Astrocyte of the spinal cord (primary cell): ENCODE results near the gene CCNA2.

Source experiments
- DNase-seq: peaks from one replicate; pipeline ENCODE4 v3.0.0; 2011; ENCODE audit warnings: low read depth, low spot score
- H3K4me3 ChIP-seq: 2 replicates; pipeline ENCODE4 v1.5.1; 2011; ENCODE audit warnings: low read depth, mild to moderate bottlenecking, low read length, moderate library complexity
- in situ Hi-C: cut with HindIII; loops from 2 replicates; pipeline ENCODE4 v1.10.0; 2017; ENCODE audit warnings: low sequenced_read_pairs
- TF ChIP-seq, protein P1 (sequence below): IDR thresholded peaks from 2 replicates; pipeline ENCODE4 v1.5.1; 2012; ENCODE audit warnings: low read depth, mild to moderate bottlenecking, low read length, inconsistent platforms

Gene CCNA2

DNA sequence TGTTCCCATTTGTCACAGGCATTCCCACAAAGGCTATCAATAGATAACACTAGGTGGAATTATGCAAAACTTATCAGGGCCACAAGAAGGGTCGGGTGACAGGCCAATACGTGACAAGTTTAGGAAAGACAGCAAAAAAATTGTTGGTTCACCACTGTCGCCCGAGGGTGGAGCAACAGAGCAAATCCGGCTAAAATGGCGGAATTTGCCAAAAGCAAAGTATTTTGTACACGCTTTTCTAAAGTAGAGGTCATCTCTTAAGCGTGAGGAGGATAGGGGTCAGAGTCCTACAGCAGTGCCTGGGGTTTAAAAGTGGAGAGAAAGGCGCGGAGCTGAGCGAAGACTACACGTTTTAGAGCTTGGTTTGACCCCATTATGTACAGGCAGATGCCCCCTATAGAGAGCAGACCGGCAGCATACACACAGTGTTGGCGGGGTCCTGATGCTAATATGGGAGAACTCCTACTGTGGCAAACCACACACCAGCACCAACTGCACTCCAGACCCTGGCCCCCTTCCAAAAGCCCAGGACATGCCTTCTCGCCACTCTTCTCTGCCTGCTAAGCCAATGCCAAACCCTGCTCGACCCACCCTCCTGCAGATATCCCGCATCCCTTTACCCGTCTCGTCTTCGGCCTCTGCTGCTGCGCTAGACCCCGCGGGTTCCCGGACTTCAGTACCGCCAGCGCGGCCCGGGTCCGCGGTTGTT lies 733 bp downstream of the CCNA2 start:
- peak overlapping the region; percentile 88 for H3K4me3 ChIP-seq
- peak; percentile 41 for DNase-seq
- in situ Hi-C loops: no loop called here
- TF ChIP-seq, protein P1, sequence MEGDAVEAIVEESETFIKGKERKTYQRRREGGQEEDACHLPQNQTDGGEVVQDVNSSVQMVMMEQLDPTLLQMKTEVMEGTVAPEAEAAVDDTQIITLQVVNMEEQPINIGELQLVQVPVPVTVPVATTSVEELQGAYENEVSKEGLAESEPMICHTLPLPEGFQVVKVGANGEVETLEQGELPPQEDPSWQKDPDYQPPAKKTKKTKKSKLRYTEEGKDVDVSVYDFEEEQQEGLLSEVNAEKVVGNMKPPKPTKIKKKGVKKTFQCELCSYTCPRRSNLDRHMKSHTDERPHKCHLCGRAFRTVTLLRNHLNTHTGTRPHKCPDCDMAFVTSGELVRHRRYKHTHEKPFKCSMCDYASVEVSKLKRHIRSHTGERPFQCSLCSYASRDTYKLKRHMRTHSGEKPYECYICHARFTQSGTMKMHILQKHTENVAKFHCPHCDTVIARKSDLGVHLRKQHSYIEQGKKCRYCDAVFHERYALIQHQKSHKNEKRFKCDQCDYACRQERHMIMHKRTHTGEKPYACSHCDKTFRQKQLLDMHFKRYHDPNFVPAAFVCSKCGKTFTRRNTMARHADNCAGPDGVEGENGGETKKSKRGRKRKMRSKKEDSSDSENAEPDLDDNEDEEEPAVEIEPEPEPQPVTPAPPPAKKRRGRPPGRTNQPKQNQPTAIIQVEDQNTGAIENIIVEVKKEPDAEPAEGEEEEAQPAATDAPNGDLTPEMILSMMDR: no peak

DNA sequence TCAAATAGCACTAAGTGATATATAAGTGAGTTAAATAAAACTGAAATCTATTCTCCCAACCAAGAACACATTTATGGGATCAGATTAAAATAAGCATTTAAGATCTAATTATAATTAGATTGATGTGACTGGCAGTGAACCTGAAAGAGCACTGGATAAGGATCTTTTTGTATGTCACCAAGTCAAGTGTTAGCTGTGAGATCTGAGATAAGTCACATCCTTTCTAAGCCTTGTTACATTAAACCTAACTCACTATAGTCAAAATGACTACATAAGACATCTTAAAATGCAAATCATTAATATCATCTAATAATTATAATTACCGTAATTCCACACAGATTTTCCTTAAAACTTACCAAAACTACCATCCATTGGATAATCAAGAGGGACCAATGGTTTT lies 1.6 kb downstream of the CCNA2 start:
- H3K4me3 ChIP-seq: peak overlapping the region; percentile 88
- DNase-seq: no peak
- TF ChIP-seq, protein P1: no peak
- in situ Hi-C loops: no loop called here

DNA sequence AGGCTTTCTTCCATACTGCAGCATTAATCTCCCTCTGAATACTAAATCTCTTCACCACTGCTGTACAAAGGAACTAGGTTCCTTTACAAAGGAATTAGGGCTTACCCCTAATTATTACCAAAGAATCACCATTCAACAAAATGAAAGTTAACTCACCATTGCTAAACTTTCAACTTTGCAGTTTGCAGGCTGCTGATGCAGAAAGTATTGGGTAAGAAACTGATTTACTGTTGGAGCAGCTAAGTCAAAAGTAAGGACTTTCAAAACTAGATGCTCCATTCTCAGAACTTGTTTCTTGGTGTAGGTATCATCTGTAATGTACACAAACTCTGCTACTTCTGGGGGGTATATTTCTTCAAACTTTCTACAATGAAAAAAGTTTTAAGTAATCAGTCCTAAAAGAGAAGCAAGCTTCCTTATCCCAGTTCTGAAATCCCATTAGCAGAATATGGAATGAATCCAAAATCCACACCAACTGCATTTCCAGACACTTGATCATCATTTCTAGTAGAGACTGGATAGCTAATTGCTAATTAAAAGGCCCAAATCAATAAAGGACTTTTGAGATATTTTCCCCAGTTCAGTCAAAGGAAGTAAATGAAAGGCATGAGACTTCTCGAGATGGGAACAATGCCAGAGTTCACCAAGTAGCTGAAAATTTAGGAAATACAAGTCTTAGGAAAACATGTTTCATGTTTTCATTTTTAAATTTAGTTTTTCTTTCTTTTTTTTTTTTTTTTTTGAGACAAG lies 4.3 kb downstream of the CCNA2 start:
- TF ChIP-seq, protein P1: no peak

DNA sequence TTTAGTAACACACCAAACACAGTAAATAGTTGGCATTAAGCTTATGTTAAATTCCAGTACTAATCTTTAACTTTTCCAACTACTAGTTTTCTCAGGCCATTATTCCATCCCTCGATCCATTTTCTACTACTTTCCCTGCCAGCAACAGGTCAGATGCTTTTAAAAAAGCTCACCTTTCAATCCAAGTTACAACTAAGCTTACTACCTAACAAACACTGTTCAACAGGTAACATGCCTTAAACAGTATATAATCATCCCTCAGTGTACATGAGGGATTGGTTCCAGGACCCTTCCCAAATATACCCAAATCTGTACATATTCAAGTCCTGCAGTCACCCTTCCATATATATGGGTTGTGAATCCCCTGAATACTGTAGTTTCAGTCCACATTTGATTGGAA lies 5.5 kb downstream of the CCNA2 start:
- no peak overlapping the region for H3K4me3 ChIP-seq
- in situ Hi-C loops: no loop called here
- DNase-seq: no peak
- TF ChIP-seq, protein P1: no peak

More for the DNA sequence above, 4.3 kb downstream of the CCNA2 start:
- no peak overlapping the region for H3K4me3 ChIP-seq
- DNase-seq: peak; percentile 50
- in situ Hi-C loops: no loop called here

DNA sequence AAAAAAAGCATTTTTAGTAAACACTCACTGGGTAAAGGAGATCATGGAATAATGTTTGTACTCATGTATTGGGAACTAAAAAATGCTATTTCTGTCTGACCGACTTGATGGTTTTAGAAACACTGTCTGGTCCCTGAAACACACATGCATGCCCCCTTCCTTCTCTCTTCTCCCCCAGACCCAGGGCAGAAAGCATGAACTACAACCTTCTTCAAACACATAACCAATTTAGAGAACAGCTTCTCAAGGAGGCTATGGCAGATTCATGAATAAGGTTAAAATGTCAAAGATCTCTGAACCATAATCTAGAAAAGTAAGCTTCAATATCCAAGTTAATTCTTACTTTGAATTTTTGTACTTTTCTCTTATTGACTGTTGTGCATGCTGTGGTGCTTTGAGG lies 6.0 kb downstream of the CCNA2 start:
- in situ Hi-C loops: no loop called here
- TF ChIP-seq, protein P1: no peak
- H3K4me3 ChIP-seq: no peak overlapping the region
- no peak for DNase-seq

DNA sequence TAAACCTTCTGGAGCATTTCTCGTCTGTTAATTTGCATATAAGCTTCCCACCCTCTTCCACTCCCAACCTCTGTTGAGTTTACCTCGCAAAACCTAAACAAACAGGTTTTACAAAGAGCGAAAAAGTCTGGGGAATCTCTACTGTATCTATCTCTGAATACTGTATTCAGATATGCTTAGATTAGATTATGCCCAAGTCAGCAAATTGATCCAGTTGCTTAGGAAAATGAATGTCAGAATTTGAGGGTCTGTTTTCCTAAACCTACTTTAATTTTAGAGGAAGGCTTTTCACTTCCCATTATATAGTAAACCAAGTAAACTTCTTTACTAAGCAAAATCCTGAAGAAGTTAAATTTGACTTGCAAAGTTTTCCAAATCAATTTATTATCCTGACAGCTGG lies 6.7 kb downstream of the CCNA2 start:
- in situ Hi-C loops: no loop called here
- H3K4me3 ChIP-seq: no peak overlapping the region
- TF ChIP-seq, protein P1: no peak
- no peak for DNase-seq
